CD14-positive monocyte (primary cell): ENCODE results near the gene ANKRD44. TPM values are rescaled to one million over a fixed set of nuclear protein-coding genes. Genes with fewer than 3 reads are reported as not detected.
A peak's percentile ranks its signal among the peaks of the same experiment; 100 is the strongest.

Source experiments
- DNase-seq, 3 donors: peaks; one replicate each; pipeline ENCODE4 v3.0.0-alpha.2; 2011 to 2022
- H2AFZ ChIP-seq: 2 replicates; pipeline ENCODE4 v1.6.0; 2012; ENCODE audit warnings: mild to moderate bottlenecking, low read depth, low read length, inconsistent platforms; ENCODE audit not compliant: insufficient read depth, poor library complexity, severe bottlenecking
- H3K27ac ChIP-seq, 2 donors: 1 replicate in 1 of 2; 2 replicates in 1 of 2; pipeline ENCODE4 v1.5.1; 2012 to 2013; ENCODE audit warnings: low read length in 2 of 2, control low read depth in 1 of 2, inconsistent platforms in 1 of 2, low read depth in 1 of 2, mild to moderate bottlenecking in 1 of 2
- H3K27me3 ChIP-seq, 2 donors: one replicate each; pipeline versions ENCODE4 v1.6.0 to v1.6.1; 2011 to 2013; ENCODE audit warnings: low read length in 2 of 2; ENCODE audit not compliant: control insufficient read depth in 2 of 2, insufficient read depth in 2 of 2
- H3K36me3 ChIP-seq, 2 donors: replicated peaks in 1 of 2; 1 replicate in 1 of 2; 2 replicates in 1 of 2; pipeline versions ENCODE4 v1.5.1 to v1.6.1; 2012 to 2013; ENCODE audit warnings: low read length in 2 of 2, control low read depth in 1 of 2, inconsistent platforms in 1 of 2, mild to moderate bottlenecking in 1 of 2; ENCODE audit not compliant: insufficient read depth in 2 of 2, control insufficient read depth in 1 of 2
- H3K4me1 ChIP-seq, 2 donors: 1 replicate in 1 of 2; 2 replicates in 1 of 2; pipeline versions ENCODE4 v1.5.1 to v1.6.1; 2012 to 2013; ENCODE audit warnings: low read length in 2 of 2, control low read depth in 1 of 2, inconsistent platforms in 1 of 2, mild to moderate bottlenecking in 1 of 2, moderate library complexity in 1 of 2; ENCODE audit not compliant: insufficient read depth in 2 of 2, control insufficient read depth in 1 of 2
- H3K4me2 ChIP-seq: replicated peaks from 2 replicates; pipeline ENCODE3; 2012; ENCODE audit warnings: low read length, moderate library complexity, mild to moderate bottlenecking; ENCODE audit not compliant: poor library complexity, severe bottlenecking; ENCODE audit errors: extremely low read depth
- H3K4me3 ChIP-seq, 3 experiments: fragments of 200-600 bp in 1 of 3; sonication (generic) in 1 of 3; replicated peaks in 1 of 3; 1 replicate in 2 of 3; 2 replicates in 1 of 3; pipeline ENCODE4 v1.5.1; 2011 to 2013; ENCODE audit warnings: low read length in 3 of 3, mild to moderate bottlenecking in 3 of 3, control low read depth in 2 of 3, low read depth in 2 of 3, inconsistent platforms in 1 of 3, moderate library complexity in 1 of 3
- H3K79me2 ChIP-seq: 2 replicates; pipeline ENCODE4 v1.6.0; 2012; ENCODE audit warnings: mild to moderate bottlenecking, control low read depth, inconsistent platforms, low read length, moderate library complexity; ENCODE audit not compliant: insufficient read depth
- H3K9ac ChIP-seq: 2 replicates; pipeline ENCODE4 v1.6.0; 2017; ENCODE audit warnings: low read length, mild to moderate bottlenecking; ENCODE audit not compliant: insufficient read depth, poor library complexity, severe bottlenecking
- H3K9me3 ChIP-seq, 2 donors: replicated peaks in 1 of 2; 1 replicate in 1 of 2; 2 replicates in 1 of 2; pipeline versions ENCODE4 v1.5.1 to v1.6.1; 2012 to 2013; ENCODE audit warnings: low read length in 2 of 2, control low read depth in 1 of 2; ENCODE audit not compliant: control insufficient read depth in 1 of 2, insufficient read depth in 1 of 2
- H4K20me1 ChIP-seq: 2 replicates; pipeline ENCODE4 v1.6.0; 2012; ENCODE audit warnings: mild to moderate bottlenecking, low read length, control low read depth, moderate library complexity; ENCODE audit not compliant: insufficient read depth
- H3K27ac Mint-ChIP-seq, 7 donors: one replicate each; pipeline ENCODE4 v1.8.0; 2020; ENCODE audit warnings: mild to moderate bottlenecking in 7 of 7, mixed read lengths in 7 of 7, moderate library complexity in 6 of 7, inconsistent platforms in 2 of 7
- H3K27me3 Mint-ChIP-seq, 3 donors: one replicate each; pipeline ENCODE4 v1.8.0; 2021 to 2022; ENCODE audit warnings: low read depth in 3 of 3, mild to moderate bottlenecking in 3 of 3, mixed read lengths in 3 of 3, moderate library complexity in 3 of 3, inconsistent platforms in 1 of 3
- H3K36me3 Mint-ChIP-seq, 2 donors: one replicate each; pipeline ENCODE4 v1.8.0; 2020; ENCODE audit warnings: mixed read lengths in 2 of 2, inconsistent platforms in 1 of 2, mild to moderate bottlenecking in 1 of 2
- H3K4me1 Mint-ChIP-seq: one replicate; pipeline ENCODE4 v1.8.0; 2020; ENCODE audit warnings: mild to moderate bottlenecking, mixed read lengths
- H3K4me3 Mint-ChIP-seq, 2 donors: one replicate each; pipeline ENCODE4 v1.8.0; 2020; ENCODE audit warnings: mild to moderate bottlenecking in 2 of 2, mixed read lengths in 2 of 2, moderate library complexity in 1 of 2
- H3K9me3 Mint-ChIP-seq, 7 donors: one replicate each; pipeline ENCODE4 v1.8.0; 2020 to 2022; ENCODE audit warnings: mixed read lengths in 7 of 7, mild to moderate bottlenecking in 6 of 7, moderate library complexity in 6 of 7, inconsistent platforms in 2 of 7
- WGBS: methylation state at CpG from one replicate; pipeline ENCODE4 v1.1.5; 2013; ENCODE audit warnings: missing lambda C conversion rate; ENCODE audit not compliant: insufficient coverage; 5-methylcytosine and 5-hydroxymethylcytosine counted together
- intact Hi-C, 2 donors: fragments of 100-400 bp; cut with micrococcal nuclease; formaldehyde crosslinking; loops; one replicate each; pipeline versions ENCODE4 v1.15.0 to v1.15.1; 2023
- polyA plus RNA-seq, 3 donors: library from polyadenylated mRNA; depleted of rRNA in 1 of 3; unstranded in 2 of 3; stranded (reverse) in 1 of 3; fragments of 300-500 nt in 2 of 3; fragments of >200 nt in 1 of 3; fragmentation: Illumina TruSeq in 2 of 3; gene quantifications; 1 replicate in 2 of 3; 2 replicates in 1 of 3; pipeline ENCODE4 v1.2.3, GENCODE V29; 2012 to 2021
- TF ChIP-seq, protein P1 (sequence below): fragments of 200-600 bp; IDR thresholded peaks from one replicate; pipeline ENCODE4 v1.8.0; 2022; ENCODE audit warnings: antibody characterized with exemption, mild to moderate bottlenecking

The ANKRD44 gene
- polyA plus RNA-seq, 3 donors = 55.7 to 91.9 (median 64.9) TPM

DNA sequence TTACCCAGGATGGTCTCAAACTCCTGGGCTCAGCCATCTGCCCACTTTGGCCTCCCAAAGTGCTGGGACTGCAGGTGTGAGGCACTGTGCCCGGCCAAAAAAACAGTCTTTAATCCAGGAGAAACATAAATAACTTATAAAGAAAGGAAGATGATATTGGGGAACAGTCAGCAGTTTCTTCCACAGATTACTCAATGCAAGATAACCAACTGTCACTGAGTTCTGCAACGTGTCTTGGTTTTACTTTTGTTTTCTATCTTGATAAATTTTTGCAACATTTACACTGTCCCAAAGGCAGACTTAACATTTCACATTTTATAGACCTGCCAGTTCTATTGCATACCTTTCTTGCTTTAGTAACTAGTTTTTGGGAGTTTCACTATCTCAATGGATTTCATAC lies 71.1 kb downstream of the ANKRD44 start:
- peak overlapping the region; percentile 87 to 98 (median 96) for H3K27ac Mint-ChIP-seq
- H3K36me3 Mint-ChIP-seq = peaks cover 5 to 9% of the 10 kb centered on the region in 2 donors
- Histone ChIP-seq H2AFZ (peak overlapping the region; percentile 16), H3K9me3 (no peaks in the 10 kb centered on the region), H3K79me2 (peaks cover 100% of the 10 kb centered on the region), H4K20me1 (peaks cover 89% of the 10 kb centered on the region), H3K36me3 (no peaks in the 10 kb centered on the region), H3K27ac (peak overlapping the region; percentile 86), H3K4me3 (peak overlapping the region in 2 of 3 experiments; percentile 47 to 70), H3K4me1 (peaks cover 54 to 79% of the 10 kb centered on the region in 2 donors), H3K4me2 (peak overlapping the region; percentile 79), H3K27me3 (no peaks in the 10 kb centered on the region), H3K9ac (peak overlapping the region; percentile 50)
- H3K27me3 Mint-ChIP-seq = no peaks in the 10 kb centered on the region
- peaks cover 79% of the 10 kb centered on the region for H3K4me1 Mint-ChIP-seq
- H3K4me3 Mint-ChIP-seq = peak overlapping the region; percentile 78 to 84
- DNase-seq = peak; percentile 49 to 81 (median 55)
- intact Hi-C loops = loop anchor here in 1 of 2 donors (2.0 to 5.0 kb wide), 2 partner anchors 15 to 42 kb away; no protein-coding TSS in a partner anchor
- TF ChIP-seq, protein P1, sequence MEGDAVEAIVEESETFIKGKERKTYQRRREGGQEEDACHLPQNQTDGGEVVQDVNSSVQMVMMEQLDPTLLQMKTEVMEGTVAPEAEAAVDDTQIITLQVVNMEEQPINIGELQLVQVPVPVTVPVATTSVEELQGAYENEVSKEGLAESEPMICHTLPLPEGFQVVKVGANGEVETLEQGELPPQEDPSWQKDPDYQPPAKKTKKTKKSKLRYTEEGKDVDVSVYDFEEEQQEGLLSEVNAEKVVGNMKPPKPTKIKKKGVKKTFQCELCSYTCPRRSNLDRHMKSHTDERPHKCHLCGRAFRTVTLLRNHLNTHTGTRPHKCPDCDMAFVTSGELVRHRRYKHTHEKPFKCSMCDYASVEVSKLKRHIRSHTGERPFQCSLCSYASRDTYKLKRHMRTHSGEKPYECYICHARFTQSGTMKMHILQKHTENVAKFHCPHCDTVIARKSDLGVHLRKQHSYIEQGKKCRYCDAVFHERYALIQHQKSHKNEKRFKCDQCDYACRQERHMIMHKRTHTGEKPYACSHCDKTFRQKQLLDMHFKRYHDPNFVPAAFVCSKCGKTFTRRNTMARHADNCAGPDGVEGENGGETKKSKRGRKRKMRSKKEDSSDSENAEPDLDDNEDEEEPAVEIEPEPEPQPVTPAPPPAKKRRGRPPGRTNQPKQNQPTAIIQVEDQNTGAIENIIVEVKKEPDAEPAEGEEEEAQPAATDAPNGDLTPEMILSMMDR = no peak
- WGBS = no CpG with 5 or more reads among the region's 2 CpGs
- H3K9me3 Mint-ChIP-seq = no peaks in the 10 kb centered on the region

DNA sequence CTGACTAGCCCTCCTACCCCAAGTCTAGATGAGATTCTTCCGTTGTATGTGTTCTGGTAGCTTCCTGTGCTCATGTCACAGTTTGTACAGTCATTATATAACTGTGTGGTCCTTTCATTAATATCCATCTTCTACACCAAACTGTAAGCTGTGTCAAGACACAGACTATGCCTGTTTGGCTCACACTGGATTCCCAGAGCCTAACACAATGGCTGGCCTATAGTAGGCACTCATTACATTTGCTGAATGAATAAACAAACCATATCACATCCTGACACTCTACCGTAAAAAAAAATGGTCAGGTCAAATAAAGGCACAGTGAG lies 72.6 kb downstream of the ANKRD44 start:
- Mint-ChIP-seq H3K9me3 (no peaks in the 10 kb centered on the region), H3K27me3 (no peaks in the 10 kb centered on the region), H3K36me3 (peaks cover 5 to 7% of the 10 kb centered on the region in 2 donors), H3K27ac (peak overlapping the region in 6 of 7 donors; percentile 4 to 94 (median 51)), H3K4me1 (peaks cover 83% of the 10 kb centered on the region), H3K4me3 (no peak overlapping the region)
- TF ChIP-seq, protein P1 = no peak
- no peaks in the 10 kb centered on the region for H3K36me3 ChIP-seq
- no peaks in the 10 kb centered on the region for H3K9me3 ChIP-seq
- H3K9ac ChIP-seq = no peak overlapping the region
- no peak overlapping the region for H3K4me3 ChIP-seq
- H3K79me2 ChIP-seq = peaks cover 100% of the 10 kb centered on the region
- no peak for DNase-seq
- no peak overlapping the region for H2AFZ ChIP-seq
- H3K27me3 ChIP-seq = no peaks in the 10 kb centered on the region
- peak overlapping the region in 1 of 2 donors; percentile 86 for H3K27ac ChIP-seq
- H4K20me1 ChIP-seq = peaks cover 89% of the 10 kb centered on the region
- intact Hi-C loops = loop anchor here in 1 of 2 donors (2.0 to 5.0 kb wide), 2 partner anchors 17 to 41 kb away; no protein-coding TSS in a partner anchor
- no peak overlapping the region for H3K4me2 ChIP-seq
- H3K4me1 ChIP-seq = peaks cover 65 to 88% of the 10 kb centered on the region in 2 donors
- WGBS = no CpG with 5 or more reads among the region's 2 CpGs
